Pulmonary artery endothelial cell (primary cell): ENCODE measurements around the gene ZNF358. TPM values are rescaled to one million over a fixed set of nuclear protein-coding genes. Genes with fewer than 3 reads are reported as not detected.
"Not testable (repeated sequence)": the region's sequence is repeated elsewhere in the genome, so short reads cannot be mapped to it uniquely, and the experiment has no call there.

Experiments used
- DNase-seq: peaks from one replicate; pipeline ENCODE4 v3.0.0-alpha.2; 2011; ENCODE audit warnings: low read depth, low spot score
- total RNA-seq: library from RNA; depleted of rRNA; stranded (reverse); fragments of >200 nt; gene quantifications from 2 replicates; pipeline ENCODE4 v1.2.3, GENCODE V29; 2014

Gene ZNF358
- total RNA-seq, 1 donor from 2014 or later: 16.0 TPM

GRCh38 chr19:7535047-7535997 is 19.4 kb downstream of the ZNF358 start, which contains the start of gene PNPLA6:
TSS of gene PNPLA6 (plus strand) at chr19:7535717. CDS start at chr19:7535789, 72 bp downstream.
- peak; percentile 75 for DNase-seq

- DNase-seq: no peak
Observed at GRCh38 chr19:7535998-7536695, 20.2 kb downstream of the ZNF358 start.

GRCh38 chr19:7538990-7539389 is 23.1 kb downstream of the ZNF358 start:
- DNase-seq: not testable (repeated sequence)

GRCh38 chr19:7539827-7540425 is 24.0 kb downstream of the ZNF358 start:
- no peak for DNase-seq

- no peak for DNase-seq
Observed at GRCh38 chr19:7540761-7541474, 25.0 kb downstream of the ZNF358 start.

- DNase-seq: no peak
Observed at GRCh38 chr19:7541475-7541824, 25.5 kb downstream of the ZNF358 start.

- DNase-seq: no peak
Observed at GRCh38 chr19:7541828-7542443, 26.0 kb downstream of the ZNF358 start.

GRCh38 chr19:7542556-7543348 is 26.8 kb downstream of the ZNF358 start:
- no peak for DNase-seq

GRCh38 chr19:7544626-7545025 is 28.7 kb downstream of the ZNF358 start:
- DNase-seq: no peak

- no peak for DNase-seq
Observed at GRCh38 chr19:7545300-7545699, 29.4 kb downstream of the ZNF358 start.

- DNase-seq: no peak
Observed at GRCh38 chr19:7545904-7546303, 30.0 kb downstream of the ZNF358 start.

GRCh38 chr19:7547159-7547558 is 31.3 kb downstream of the ZNF358 start:
- DNase-seq: no peak

- no peak for DNase-seq
Observed at GRCh38 chr19:7549429-7550148, 33.7 kb downstream of the ZNF358 start.

- DNase-seq: no peak
Observed at GRCh38 chr19:7550169-7550770, 34.4 kb downstream of the ZNF358 start.

- DNase-seq: no peak
Observed at GRCh38 chr19:7550987-7551761, 35.3 kb downstream of the ZNF358 start.

GRCh38 chr19:7552781-7553180 is 36.9 kb downstream of the ZNF358 start:
- no peak for DNase-seq

GRCh38 chr19:7554565-7554964 is 38.7 kb downstream of the ZNF358 start:
- no peak for DNase-seq
